Measurements from ENCODE around the gene SLC23A3.
A peak's percentile ranks its signal among the peaks of the same experiment; 100 is the strongest.

The SLC23A3 gene

GRCh38 chr2:219175928-219176817, 6.3 kb upstream of the SLC23A3 start:
- DNase-seq = peak; percentile 8

- DNase-seq = no peak
Observed at GRCh38 chr2:219175486-219175885, 5.7 kb upstream of the SLC23A3 start.

DNA sequence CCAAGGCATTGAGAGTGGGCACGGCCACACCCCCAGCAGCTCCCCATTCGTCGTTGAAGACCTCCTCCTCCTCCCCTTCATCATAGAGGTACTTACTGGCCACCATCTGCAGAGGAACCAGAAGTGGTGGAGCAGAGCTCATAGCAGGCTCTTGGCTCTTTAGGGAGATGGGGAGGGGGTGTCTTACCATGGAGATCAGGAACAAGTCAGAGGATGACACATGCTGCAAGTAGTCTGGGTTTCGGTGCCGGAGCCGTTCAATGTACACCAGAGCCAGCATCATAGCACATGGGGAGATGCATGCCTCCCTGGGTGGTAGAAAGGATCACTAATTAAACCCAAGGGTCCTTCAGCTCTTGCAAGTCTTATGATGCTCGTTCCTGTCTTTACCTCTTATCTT, 5.0 kb upstream of the SLC23A3 start:
- DNase-seq = no peak

GRCh38 chr2:219174146-219174545, 4.3 kb upstream of the SLC23A3 start:
- no peak for DNase-seq

DNA sequence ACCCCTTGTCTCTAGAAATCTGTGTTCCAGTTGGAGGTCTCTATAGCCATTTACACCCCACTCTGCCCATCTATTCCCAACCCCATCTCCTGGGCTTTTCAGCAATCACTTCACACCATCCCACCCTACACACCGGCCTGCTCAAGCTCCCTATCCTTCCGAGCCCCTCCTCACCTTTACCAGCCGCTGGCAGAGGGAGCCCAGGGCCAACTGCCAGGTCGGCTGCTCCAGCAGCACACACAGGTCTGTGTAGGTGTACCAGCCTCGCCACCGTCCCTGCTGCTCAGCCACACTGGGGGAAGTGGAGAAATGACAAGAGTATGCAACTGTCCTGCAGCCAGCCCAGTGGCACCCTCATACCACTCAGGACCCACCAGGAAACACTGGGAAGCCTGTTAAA, 3.3 kb upstream of the SLC23A3 start:
- no peak for DNase-seq

GRCh38 chr2:219172231-219173154, 2.7 kb upstream of the SLC23A3 start:
- DNase-seq = no peak

DNA sequence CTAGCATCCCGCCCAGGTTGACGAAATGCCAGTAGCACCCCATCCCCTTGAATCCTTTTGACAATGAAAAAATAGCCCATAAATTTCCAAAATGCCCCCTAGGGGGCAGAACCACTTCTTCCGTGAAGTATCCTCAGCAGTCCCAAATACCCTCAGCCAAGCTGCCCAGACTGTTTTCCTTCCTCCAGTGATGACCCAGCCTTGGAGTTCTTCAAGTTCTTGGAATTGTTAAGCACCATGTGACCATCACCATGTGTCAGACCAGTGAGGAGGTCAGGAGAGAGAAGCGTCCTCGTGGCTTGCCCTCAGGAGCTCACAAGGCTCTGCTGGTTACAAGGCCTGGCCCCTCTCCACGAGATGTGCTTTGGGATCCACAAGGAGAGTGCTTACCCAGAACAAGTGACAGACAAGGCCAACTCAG, 1.4 kb upstream of the SLC23A3 start:
- DNase-seq = peak; percentile 44

DNA sequence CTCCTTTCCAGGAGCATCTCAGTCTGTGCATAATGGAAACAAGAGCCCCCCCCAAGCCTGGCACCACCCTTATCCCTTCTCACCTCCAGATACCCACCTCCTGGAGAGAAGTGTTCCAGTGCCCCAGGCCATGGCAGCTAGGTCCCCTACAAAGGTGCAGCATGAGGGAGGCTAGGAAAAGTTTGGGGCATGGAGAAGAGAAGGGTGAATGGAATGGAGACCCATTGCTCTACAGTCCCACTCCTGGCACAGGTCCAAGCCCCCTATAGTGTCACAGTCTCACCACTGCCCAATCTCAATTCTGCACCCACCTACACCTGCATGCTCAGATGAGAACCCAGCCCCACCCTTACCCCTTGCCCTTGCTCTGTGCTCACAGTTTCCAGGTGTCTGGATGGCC, 897 bp downstream of the SLC23A3 start:
- DNase-seq = no peak

DNA sequence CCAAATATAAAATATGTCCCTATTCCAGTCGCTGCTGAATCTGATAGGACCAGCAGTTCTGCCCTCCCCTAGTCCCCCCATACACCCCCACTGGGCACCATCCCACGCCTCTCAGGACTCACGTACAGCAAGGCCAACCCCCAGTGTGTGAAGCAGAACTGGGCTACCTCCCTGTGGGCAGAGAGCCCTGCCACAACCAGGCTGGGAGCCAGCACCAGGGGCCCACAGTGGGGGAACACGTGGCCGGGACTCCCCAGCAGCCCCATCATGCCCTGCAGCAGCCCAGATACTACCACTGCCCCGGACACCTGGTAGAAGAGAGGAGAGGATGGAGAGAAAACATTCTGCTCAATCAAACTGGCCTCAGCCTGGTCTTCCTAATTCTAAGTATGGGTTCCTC, 1.3 kb downstream of the SLC23A3 start:
- no peak for DNase-seq

DNA sequence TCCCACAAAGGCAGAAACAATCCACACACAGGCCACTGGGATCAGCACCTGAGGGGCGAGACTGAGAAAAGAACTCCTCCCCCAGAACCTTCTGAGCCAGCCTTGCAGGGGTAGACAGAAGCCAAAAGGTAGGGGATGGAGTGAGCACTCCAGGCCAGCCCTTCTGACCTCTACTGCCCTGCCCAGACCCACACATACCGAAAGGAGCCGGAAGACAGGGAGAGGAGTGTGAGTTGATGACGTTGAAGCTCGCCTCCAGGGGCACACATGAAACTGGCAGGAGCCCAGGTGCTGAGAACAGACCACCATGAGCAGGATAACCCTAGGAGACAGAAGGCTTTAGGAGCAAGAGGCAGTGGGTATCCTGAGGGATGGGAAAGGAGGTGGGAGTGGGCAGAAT, 1.8 kb downstream of the SLC23A3 start:
- DNase-seq = no peak

DNA sequence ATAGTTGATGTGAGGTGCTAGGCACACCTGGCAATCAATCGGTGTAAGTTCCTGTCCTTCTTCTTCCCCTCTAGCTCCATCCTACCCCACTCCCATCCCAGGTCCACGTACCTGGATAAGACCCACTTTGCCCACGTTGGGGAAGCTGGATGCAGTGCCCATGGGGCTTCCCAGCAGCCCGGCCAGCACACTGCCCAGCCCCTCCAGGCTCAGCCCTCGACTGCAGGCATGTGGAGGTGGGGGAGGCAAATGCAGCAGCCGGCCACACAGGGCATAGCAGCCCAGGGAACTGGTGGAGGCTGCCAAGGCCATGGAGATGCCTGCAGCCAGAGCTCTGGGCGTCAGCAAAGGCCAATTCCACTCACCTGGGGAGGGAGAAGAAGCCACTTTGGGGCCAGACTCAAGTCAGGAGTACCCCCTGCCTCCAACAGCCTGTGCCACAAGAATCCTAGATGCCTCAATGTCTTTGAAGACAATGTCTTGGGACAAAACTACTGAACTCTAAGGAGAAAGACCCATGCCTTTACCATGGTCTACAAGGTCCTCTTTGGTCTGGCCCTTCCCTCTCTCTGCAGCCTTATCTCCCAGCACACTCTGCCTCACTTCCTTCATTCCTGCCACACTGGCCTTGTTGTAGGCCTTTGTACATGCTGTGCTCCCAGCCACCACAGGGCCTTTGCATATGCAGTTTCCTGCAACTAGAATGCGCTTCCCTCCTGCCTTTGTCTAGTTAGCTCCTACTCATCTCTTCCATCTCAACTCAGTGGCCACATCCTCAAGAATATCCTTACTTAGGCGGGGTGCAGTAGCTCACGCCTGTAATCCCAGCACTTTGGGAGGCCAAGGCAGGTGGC, 4.5 kb downstream of the SLC23A3 start:
- no peak for DNase-seq

DNA sequence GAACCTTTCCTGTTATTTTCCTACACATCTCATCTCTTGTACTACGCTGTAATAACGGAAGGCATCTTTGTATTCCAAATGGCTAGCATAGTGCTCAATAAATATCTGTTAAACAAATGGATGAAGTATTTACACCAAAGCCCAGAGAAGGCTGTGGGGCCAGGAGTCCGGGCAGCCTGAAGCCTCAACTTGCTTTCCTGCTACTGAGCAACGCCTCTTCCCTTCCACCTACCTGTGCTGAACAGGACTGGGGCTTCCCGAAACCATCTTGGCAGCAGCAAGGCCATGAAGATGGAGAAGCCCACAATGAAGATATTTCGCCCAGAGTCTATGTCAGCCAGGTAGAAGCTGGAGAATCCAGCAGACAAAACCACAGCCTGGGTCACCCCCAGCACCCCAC, 6.7 kb downstream of the SLC23A3 start:
- DNase-seq = no peak

DNA sequence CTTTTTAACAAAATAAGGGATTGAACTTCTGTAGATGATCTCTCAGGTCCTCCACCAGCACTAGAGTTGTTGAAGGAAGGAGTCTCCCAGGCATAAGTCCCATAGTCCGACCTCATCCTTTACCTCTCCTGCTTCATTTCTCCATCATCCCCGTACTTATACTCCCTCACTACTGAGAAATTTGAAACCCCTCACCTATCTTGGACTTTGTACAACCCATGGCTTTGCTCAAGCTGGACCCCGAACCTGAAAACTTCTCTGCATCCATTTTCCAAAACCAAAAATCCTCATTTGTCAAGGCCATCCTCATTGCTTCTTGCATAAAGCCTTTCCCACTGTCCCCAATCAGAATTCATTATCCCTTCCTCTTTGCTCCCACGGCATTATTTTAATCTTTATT, 8.7 kb downstream of the SLC23A3 start:
- DNase-seq = no peak

GRCh38 chr2:219160186-219161017, 9.4 kb downstream of the SLC23A3 start, which contains the start of gene NHEJ1:
Gene NHEJ1 (minus strand): TSS chr2:219160815. CDS start chr2:219158362, 2,453 bp downstream.
- DNase-seq = peak; percentile 91

DNA sequence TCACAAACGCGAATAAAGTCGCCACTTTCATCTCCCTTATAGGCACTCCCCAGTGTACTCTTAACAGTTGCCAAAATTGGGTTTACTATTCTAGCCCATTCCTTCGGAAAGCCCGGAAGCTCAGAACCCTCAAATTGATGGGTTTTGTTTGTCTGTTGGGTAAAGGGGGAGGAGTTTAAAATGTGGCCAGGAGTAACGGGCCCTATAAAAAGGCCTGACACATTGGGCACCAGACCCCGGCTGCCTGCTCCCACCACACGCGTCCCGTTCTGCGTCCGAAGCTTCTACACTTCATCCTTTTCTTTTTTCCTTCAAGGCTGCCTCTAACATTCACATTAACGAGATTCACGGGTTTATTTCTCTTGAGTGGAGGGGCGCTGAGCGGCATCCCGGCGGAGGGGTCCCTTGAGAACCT, 10.1 kb downstream of the SLC23A3 start:
- no peak for DNase-seq

DNA sequence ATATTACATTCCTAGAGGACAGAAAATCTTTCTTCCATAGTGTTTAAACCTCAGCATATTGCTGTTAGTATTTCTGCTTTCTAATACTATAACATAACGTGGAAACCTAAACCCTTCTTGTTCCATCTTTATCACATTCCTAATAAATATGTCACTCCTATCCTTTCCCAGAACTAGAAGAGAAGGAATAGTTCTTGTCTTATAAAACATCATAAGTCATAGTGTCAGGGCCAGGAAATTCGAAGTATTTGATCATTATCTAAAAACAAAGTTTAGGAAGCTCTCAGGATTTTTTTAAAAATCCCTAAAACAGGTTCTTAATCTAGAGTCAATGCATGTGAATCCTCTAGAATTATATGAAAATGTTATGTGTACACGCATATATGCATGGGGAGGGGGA, 11.2 kb downstream of the SLC23A3 start:
- no peak for DNase-seq

DNA sequence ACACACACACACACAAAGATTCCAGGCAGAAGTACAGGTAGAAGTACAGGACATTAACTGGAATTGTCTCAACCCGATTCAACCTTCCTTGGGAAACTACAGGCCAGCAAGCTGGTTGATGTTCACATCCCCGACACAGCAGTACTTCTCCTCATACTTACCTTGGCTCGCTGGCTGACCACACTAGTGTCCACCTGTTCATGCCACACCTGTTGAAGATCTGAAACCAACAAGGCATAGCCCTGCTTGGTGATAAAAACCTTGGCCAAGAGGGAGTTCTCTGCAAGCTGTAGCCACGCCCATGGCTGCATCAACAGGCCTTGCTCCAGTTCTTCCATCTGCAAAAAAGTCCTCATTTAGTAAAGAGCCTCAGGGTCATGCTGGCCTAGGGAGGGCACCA, 11.8 kb downstream of the SLC23A3 start:
- no peak for DNase-seq

DNA sequence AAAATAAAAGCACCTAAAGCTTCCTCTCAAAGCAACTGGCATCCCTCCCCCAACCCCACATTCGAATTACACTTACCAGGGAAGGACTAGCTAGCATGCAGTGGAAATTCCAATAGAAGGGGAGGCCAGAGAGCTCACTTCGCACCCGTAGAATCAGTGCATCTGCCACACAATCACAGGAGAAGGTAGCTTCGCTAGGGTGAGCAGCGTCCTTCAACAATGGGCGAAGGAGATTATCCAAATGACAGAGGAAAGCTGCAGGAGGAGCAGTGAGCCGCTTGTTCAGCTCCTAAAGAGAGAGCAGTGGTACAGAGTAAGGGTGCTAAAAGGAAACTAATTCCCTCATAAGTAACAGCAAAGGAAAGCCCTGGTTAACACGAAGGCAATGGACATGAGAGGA, 12.4 kb downstream of the SLC23A3 start:
- DNase-seq = no peak

- DNase-seq = peak; percentile 56
Observed at GRCh38 chr2:219155054-219155644, 14.7 kb downstream of the SLC23A3 start.

DNA sequence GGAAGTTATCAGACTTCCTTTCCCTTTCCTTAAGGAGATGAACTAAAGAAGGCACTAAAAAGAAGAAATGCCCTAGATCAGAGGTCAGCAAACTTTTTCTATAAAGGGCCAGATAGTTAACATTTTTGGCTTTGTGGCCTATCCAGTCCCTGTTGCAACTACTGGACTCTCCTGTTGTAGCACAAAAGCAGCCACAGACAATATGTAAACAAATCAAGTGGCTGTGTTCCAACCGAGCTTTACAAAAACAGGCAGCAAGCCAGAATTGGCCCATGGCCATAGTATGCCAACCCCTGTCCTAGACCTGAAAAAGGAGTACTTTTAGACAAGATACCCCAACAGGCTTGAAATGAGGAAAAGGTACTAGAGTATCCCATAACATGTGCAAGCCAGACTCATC, 20.2 kb downstream of the SLC23A3 start:
- no peak for DNase-seq

- DNase-seq = no peak
Observed at GRCh38 chr2:219142329-219142728, 27.5 kb downstream of the SLC23A3 start.
